IMR-90 (cell line): Measurements from ENCODE around the gene OAS1. TPM values are rescaled to one million over a fixed set of nuclear protein-coding genes. Genes with fewer than 3 reads are reported as not detected.
A peak's percentile ranks its signal among the peaks of the same experiment; 100 is the strongest.

ENCODE experiments used
- ATAC-seq: fragments of 200-7000 bp; cut with Tn5 transposase; 2 replicates; pipeline ENCODE4 v1.9.1; 2020; ENCODE audit warnings: low read depth, mild to moderate bottlenecking, moderate library complexity
- BruUV-seq: library from RNA; stranded (reverse); fragments of 400-500 nt; replicated peaks from 2 replicates; lab custom pipeline; 2021; lab: Mats Ljungman, UMichigan
- CTCF ChIA-PET: fragments of 300-600 bp; formaldehyde crosslinking; extraction: SDS; loops from one replicate; lab custom pipeline; 2021; ENCODE audit warnings: antibody characterized with exemption; lab: Yijun Ruan, JAX
- POLR2A ChIA-PET: fragments of 300-600 bp; sonication (Branson Sonifier 250); formaldehyde crosslinking; loops from one replicate; lab custom pipeline; 2022; ENCODE audit warnings: antibody characterized with exemption; ENCODE audit not compliant: unreplicated experiment; lab: Charles Lee
- DNase-seq: peaks from one replicate; pipeline ENCODE4 v3.0.0; 2013
- H2AFZ ChIP-seq: replicated peaks from 2 replicates; pipeline ENCODE3; 2013; ENCODE audit warnings: low read length, mild to moderate bottlenecking; ENCODE audit not compliant: poor library complexity
- H2AK5ac ChIP-seq: 2 replicates; pipeline ENCODE4 v1.6.1; 2013; ENCODE audit warnings: low read depth, low read length, inconsistent platforms
- H2AK9ac ChIP-seq: replicated peaks from 2 replicates; pipeline ENCODE3; 2013; ENCODE audit warnings: mild to moderate bottlenecking, low read depth, low read length, moderate library complexity; ENCODE audit not compliant: poor library complexity
- H2BK120ac ChIP-seq: 2 replicates; pipeline ENCODE4 v1.6.1; 2013; ENCODE audit warnings: low read depth, low read length, inconsistent platforms
- H2BK15ac ChIP-seq: 3 replicates; pipeline ENCODE4 v1.6.1; 2013; ENCODE audit warnings: low read depth, low read length, inconsistent platforms
- H2BK20ac ChIP-seq: 2 replicates; pipeline ENCODE4 v1.6.1; 2013; ENCODE audit warnings: low read depth, mild to moderate bottlenecking, inconsistent platforms, low read length, moderate library complexity
- H2BK5ac ChIP-seq: 2 replicates; pipeline ENCODE4 v1.6.1; 2013; ENCODE audit warnings: mild to moderate bottlenecking, low read depth, low read length, inconsistent platforms; ENCODE audit not compliant: poor library complexity, severe bottlenecking
- H3K14ac ChIP-seq: replicated peaks from 2 replicates; pipeline ENCODE4 v1.6.1; 2013; ENCODE audit warnings: low read depth, low read length, inconsistent platforms
- H3K18ac ChIP-seq: 2 replicates; pipeline ENCODE4 v1.6.1; 2013; ENCODE audit warnings: low read depth, low read length, control low read depth
- H3K23ac ChIP-seq: 2 replicates; pipeline ENCODE4 v1.6.1; 2013; ENCODE audit warnings: low read depth, low read length, inconsistent platforms
- H3K27ac ChIP-seq: 2 replicates; pipeline ENCODE4 v1.5.1; 2013; ENCODE audit warnings: mild to moderate bottlenecking, control low read depth, low read length; ENCODE audit not compliant: insufficient read depth
- H3K27me3 ChIP-seq: 2 replicates; pipeline ENCODE4 v1.6.1; 2013; ENCODE audit warnings: low read length; ENCODE audit not compliant: control insufficient read depth, insufficient read depth
- H3K36me3 ChIP-seq: 2 replicates; pipeline ENCODE4 v1.6.1; 2013; ENCODE audit warnings: low read length, mixed read lengths; ENCODE audit not compliant: control insufficient read depth, insufficient read depth
- H3K4ac ChIP-seq: 2 replicates; pipeline ENCODE4 v1.6.1; 2013; ENCODE audit warnings: low read depth, low read length, inconsistent platforms
- H3K4me1 ChIP-seq: 2 replicates; pipeline ENCODE4 v1.6.1; 2013; ENCODE audit warnings: low read length, mixed read lengths; ENCODE audit not compliant: control insufficient read depth, insufficient read depth
- H3K4me2 ChIP-seq: 2 replicates; pipeline ENCODE4 v1.6.1; 2013; ENCODE audit warnings: low read depth, mild to moderate bottlenecking, control low read depth, low read length, moderate library complexity
- H3K4me3 ChIP-seq: 2 replicates; pipeline ENCODE4 v1.5.1; 2013; ENCODE audit warnings: low read depth, mild to moderate bottlenecking, control low read depth, low read length, moderate library complexity; ENCODE audit not compliant: insufficient read depth
- H3K56ac ChIP-seq: 2 replicates; pipeline ENCODE4 v1.6.1; 2013; ENCODE audit warnings: low read length, inconsistent platforms; ENCODE audit not compliant: insufficient read depth; ENCODE audit errors: extremely low read depth
- H3K79me1 ChIP-seq, 2 experiments: 2 replicates each; pipeline ENCODE4 v1.6.1; 2013; ENCODE audit warnings: low read length in 2 of 2, inconsistent platforms in 1 of 2, low read depth in 1 of 2
- H3K9ac ChIP-seq: 2 replicates; pipeline ENCODE4 v1.6.1; 2013; ENCODE audit warnings: low read depth, low read length, control low read depth
- H3K9me1 ChIP-seq: 2 replicates; pipeline ENCODE4 v1.6.1; 2013; ENCODE audit warnings: low read length, inconsistent platforms; ENCODE audit not compliant: insufficient read depth
- H3K9me3 ChIP-seq: 2 replicates; pipeline ENCODE4 v1.6.1; 2013; ENCODE audit warnings: low read length; ENCODE audit not compliant: control insufficient read depth, insufficient read depth
- H4K20me1 ChIP-seq: 2 replicates; pipeline ENCODE4 v1.6.1; 2013; ENCODE audit warnings: low read length, inconsistent platforms; ENCODE audit not compliant: insufficient read depth
- H4K5ac ChIP-seq: 2 replicates; pipeline ENCODE4 v1.6.1; 2013; ENCODE audit warnings: mild to moderate bottlenecking, low read depth, low read length, control low read depth
- H4K8ac ChIP-seq, 2 experiments: 2 replicates each; pipeline ENCODE4 v1.6.1; 2013; ENCODE audit warnings: low read depth in 2 of 2, low read length in 2 of 2, control low read depth in 1 of 2, inconsistent platforms in 1 of 2
- H4K91ac ChIP-seq: 2 replicates; pipeline ENCODE4 v1.6.1; 2013; ENCODE audit warnings: low read depth, low read length, inconsistent platforms; ENCODE audit not compliant: insufficient read depth
- POLR2A ChIP-seq: IDR thresholded peaks from 2 replicates; pipeline ENCODE4 v1.6.1; 2012; ENCODE audit warnings: mild to moderate bottlenecking, low read depth, low read length
- RCOR1 ChIP-seq: IDR thresholded peaks from 2 replicates; pipeline ENCODE4 v1.6.1; 2012; ENCODE audit warnings: mild to moderate bottlenecking, low read length, improper control_type of control experiment; ENCODE audit not compliant: insufficient replicate concordance
- RFX5 ChIP-seq: IDR thresholded peaks from 2 replicates; pipeline ENCODE4 v1.8.0; 2012; ENCODE audit warnings: low read depth, mild to moderate bottlenecking, low read length, moderate library complexity
- WGBS, 2 experiments: methylation state at CpG; one replicate each; pipeline versions ENCODE4 v1.1.5 to v1.1.7; 2013; ENCODE audit warnings: missing lambda C conversion rate in 2 of 2; ENCODE audit not compliant: insufficient read length in 1 of 2; ENCODE audit errors: extremely low coverage in 2 of 2; 5-methylcytosine and 5-hydroxymethylcytosine counted together
- dilution Hi-C: fragments of 300-500 bp; cut with HindIII; formaldehyde crosslinking; loops from one replicate; pipeline ENCODE4 v1.14.3; 2018; ENCODE audit warnings: low sequenced_read_pairs; ENCODE audit not compliant: unreplicated experiment
- in situ Hi-C: fragments of 300-500 bp; cut with MboI; formaldehyde crosslinking; loops from 3 replicates; pipeline ENCODE4 v1.14.3; 2019; ENCODE audit warnings: low sequenced_read_pairs, inconsistent platforms, mixed read lengths
- intact Hi-C: fragments of 100-400 bp; cut with micrococcal nuclease; formaldehyde crosslinking; loops from 2 replicates; pipeline ENCODE4 v1.10.0; 2022
- polyA plus RNA-seq, 3 experiments: library from polyadenylated mRNA; depleted of rRNA; stranded (reverse); fragments of >200 nt; gene quantifications; 2 replicates each; pipeline ENCODE4 v1.2.3, GENCODE V29; 2012; ENCODE audit warnings: low replicate concordance in 1 of 3
- total RNA-seq: library from RNA; depleted of rRNA; stranded (reverse); fragments of >200 nt; gene quantifications from 2 replicates; pipeline ENCODE4 v1.2.3, GENCODE V29; 2012
- TF ChIP-seq, protein P1 (sequence below): conservative IDR thresholded peaks from 2 replicates; pipeline ENCODE4 v1.5.1; 2012; ENCODE audit warnings: mild to moderate bottlenecking, low read depth, low read length, improper control_type of control experiment
- TF ChIP-seq, protein P2 (sequence below): fragments of 150-350 bp; IDR thresholded peaks from 2 replicates; pipeline ENCODE4 v1.6.1; 2017; ENCODE audit warnings: mild to moderate bottlenecking, antibody characterized with exemption, low read length, low read depth

Gene OAS1
- total and polyA plus RNA-seq, 2 of the 4 experiments (the other 2 are of a cell fraction), result not detected

- no peak overlapping the region for H2BK15ac ChIP-seq
- H3K18ac ChIP-seq, result no peak overlapping the region
- no peaks in the 10 kb centered on the region for H3K36me3 ChIP-seq
- H3K56ac ChIP-seq, result peak overlapping the region; percentile 32; the same call in 1 of the 2 replicates
- TF ChIP-seq, protein P1, sequence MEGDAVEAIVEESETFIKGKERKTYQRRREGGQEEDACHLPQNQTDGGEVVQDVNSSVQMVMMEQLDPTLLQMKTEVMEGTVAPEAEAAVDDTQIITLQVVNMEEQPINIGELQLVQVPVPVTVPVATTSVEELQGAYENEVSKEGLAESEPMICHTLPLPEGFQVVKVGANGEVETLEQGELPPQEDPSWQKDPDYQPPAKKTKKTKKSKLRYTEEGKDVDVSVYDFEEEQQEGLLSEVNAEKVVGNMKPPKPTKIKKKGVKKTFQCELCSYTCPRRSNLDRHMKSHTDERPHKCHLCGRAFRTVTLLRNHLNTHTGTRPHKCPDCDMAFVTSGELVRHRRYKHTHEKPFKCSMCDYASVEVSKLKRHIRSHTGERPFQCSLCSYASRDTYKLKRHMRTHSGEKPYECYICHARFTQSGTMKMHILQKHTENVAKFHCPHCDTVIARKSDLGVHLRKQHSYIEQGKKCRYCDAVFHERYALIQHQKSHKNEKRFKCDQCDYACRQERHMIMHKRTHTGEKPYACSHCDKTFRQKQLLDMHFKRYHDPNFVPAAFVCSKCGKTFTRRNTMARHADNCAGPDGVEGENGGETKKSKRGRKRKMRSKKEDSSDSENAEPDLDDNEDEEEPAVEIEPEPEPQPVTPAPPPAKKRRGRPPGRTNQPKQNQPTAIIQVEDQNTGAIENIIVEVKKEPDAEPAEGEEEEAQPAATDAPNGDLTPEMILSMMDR, result no peak
- TF ChIP-seq, protein P2, sequence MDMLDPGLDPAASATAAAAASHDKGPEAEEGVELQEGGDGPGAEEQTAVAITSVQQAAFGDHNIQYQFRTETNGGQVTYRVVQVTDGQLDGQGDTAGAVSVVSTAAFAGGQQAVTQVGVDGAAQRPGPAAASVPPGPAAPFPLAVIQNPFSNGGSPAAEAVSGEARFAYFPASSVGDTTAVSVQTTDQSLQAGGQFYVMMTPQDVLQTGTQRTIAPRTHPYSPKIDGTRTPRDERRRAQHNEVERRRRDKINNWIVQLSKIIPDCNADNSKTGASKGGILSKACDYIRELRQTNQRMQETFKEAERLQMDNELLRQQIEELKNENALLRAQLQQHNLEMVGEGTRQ, result no peak
- TF ChIP-seq RFX5 (no peak), RCOR1 (no peak), POLR2A (no peak)
- no peak overlapping the region for H2BK5ac ChIP-seq
- no TSS peak for BruUV-seq
- no peak overlapping the region; the same call in 1 of the 2 replicates for H3K4me2 ChIP-seq
- no peak overlapping the region for H3K14ac ChIP-seq
- H4K5ac ChIP-seq, result no peak overlapping the region
- no peaks in the 10 kb centered on the region for H3K9me3 ChIP-seq
- 0 out of 2 replicates have a peak, but pooled peaks cover 3% of the 10 kb centered on the region for H3K9me1 ChIP-seq
- peak overlapping the region; percentile 38 for H3K23ac ChIP-seq
- H3K27me3 ChIP-seq, result no peaks in the 10 kb centered on the region
- DNase-seq (no peak), ATAC-seq (no peak)
- H4K20me1 ChIP-seq, result no peaks in the 10 kb centered on the region
- no peak overlapping the region for H4K91ac ChIP-seq
- peak overlapping the region; percentile 55 for H2AK9ac ChIP-seq
- no peak overlapping the region; the same call in 1 of the 2 replicates for H3K9ac ChIP-seq
- no peak overlapping the region for H4K8ac ChIP-seq
- H3K4ac ChIP-seq, result no peak overlapping the region
- peaks cover 2% of the 10 kb centered on the region for H3K4me1 ChIP-seq
- no peak overlapping the region for H2BK120ac ChIP-seq
- ChIA-PET POLR2A (no interaction called here), CTCF (interaction anchor here (1.2 kb wide), 1 partner anchor 9 kb away, joined by 3 read pairs; no protein-coding TSS in a partner anchor)
- dilution Hi-C loops, result no loop called here
- H3K79me1 ChIP-seq, result peaks cover 0 to 7% of the 10 kb centered on the region in 2 experiments; a peak in 1 of 4 replicates
- no peak overlapping the region for H2BK20ac ChIP-seq
- intact Hi-C loops, result no loop called here
- no peak overlapping the region for H2AK5ac ChIP-seq
- no peak overlapping the region for H3K4me3 ChIP-seq
- WGBS, 2 experiments, result 43% methylated on average over 1 of the region's 7 CpGs; no CpG with 5 or more reads in 1 of the 2 experiments
- in situ Hi-C loops, result no loop called here
- no peak overlapping the region for H3K27ac ChIP-seq
- H2AFZ ChIP-seq, result peak overlapping the region; percentile 76
These were observed 33.1 kb downstream of the OAS1 start for GRCh38 chr12:112939761-112940381.
